Esophagus squamous epithelium (tissue), 5 donors: ENCODE results near the gene AOX1. TPM values are rescaled to one million over a fixed set of nuclear protein-coding genes. Genes with fewer than 3 reads are reported as not detected.

Experiments
- DNase-seq: peaks from one replicate; lab custom pipeline; 2025; lab: John Stamatoyannopoulos, UW
- H3K27ac ChIP-seq, 4 donors: fragments of 200-600 bp; sonication (generic); one replicate each; pipeline ENCODE4 v1.5.1; 2016 to 2019; ENCODE audit warnings: mild to moderate bottlenecking in 1 of 4
- H3K27me3 ChIP-seq, 4 donors: fragments of 200-600 bp; sonication (generic); 1 replicate in 3 of 4; 2 replicates in 1 of 4; pipeline versions ENCODE4 v1.5.1 to v1.6.0; 2017 to 2021; ENCODE audit warnings: antibody characterized with exemption in 1 of 4
- H3K36me3 ChIP-seq, 3 donors: fragments of 200-600 bp; sonication (generic); one replicate each; pipeline ENCODE4 v1.5.1; 2016 to 2019
- H3K4me1 ChIP-seq, 3 donors: fragments of 200-600 bp; sonication (generic); one replicate each; pipeline ENCODE4 v1.5.1; 2017 to 2019
- H3K4me3 ChIP-seq, 4 donors: fragments of 200-600 bp; sonication (generic); 1 replicate in 3 of 4; 2 replicates in 1 of 4; pipeline ENCODE4 v1.5.1; 2016 to 2019; ENCODE audit warnings: mild to moderate bottlenecking in 2 of 4, moderate library complexity in 1 of 4
- H3K9me3 ChIP-seq, 3 donors: fragments of 200-600 bp; sonication (generic); one replicate each; pipeline ENCODE4 v1.5.1; 2016 to 2019
- CTCF ChIP-seq, 6 experiments: fragments of 450-650 bp in 4 of 6; fragments of 200-600 bp in 2 of 6; sonication (generic) in 2 of 6; IDR thresholded peaks; one replicate each; pipeline ENCODE4 v1.5.1; 2016 to 2019; ENCODE audit warnings: antibody characterized with exemption in 6 of 6, mild to moderate bottlenecking in 4 of 6, moderate library complexity in 4 of 6
- POLR2A ChIP-seq, 4 donors: fragments of 450-650 bp; IDR thresholded peaks; one replicate each; pipeline ENCODE4 v1.6.1; 2017; ENCODE audit warnings: antibody characterized with exemption in 4 of 4, mild to moderate bottlenecking in 4 of 4, moderate library complexity in 3 of 4
- WGBS, 2 donors: methylation state at CpG; one replicate each; pipeline ENCODE4 v1.1.5; 2018; 5-methylcytosine and 5-hydroxymethylcytosine counted together
- intact Hi-C: fragments of 100-400 bp; cut with DNase I; formaldehyde crosslinking; loops from one replicate; pipeline ENCODE4 v1.15.0; 2022
- total RNA-seq, 4 donors: library from RNA; depleted of rRNA; stranded (reverse); fragments of >200 nt; gene quantifications; one replicate each; pipeline ENCODE4 v1.1.0, GENCODE V29; 2016
- donor health status: DM: yes; HTN: yes; CAD: no.

AOX1 gene
- total RNA-seq, 4 donors from 2014 or later: 3.2 to 69.4 (median 14.6) TPM

DNA sequence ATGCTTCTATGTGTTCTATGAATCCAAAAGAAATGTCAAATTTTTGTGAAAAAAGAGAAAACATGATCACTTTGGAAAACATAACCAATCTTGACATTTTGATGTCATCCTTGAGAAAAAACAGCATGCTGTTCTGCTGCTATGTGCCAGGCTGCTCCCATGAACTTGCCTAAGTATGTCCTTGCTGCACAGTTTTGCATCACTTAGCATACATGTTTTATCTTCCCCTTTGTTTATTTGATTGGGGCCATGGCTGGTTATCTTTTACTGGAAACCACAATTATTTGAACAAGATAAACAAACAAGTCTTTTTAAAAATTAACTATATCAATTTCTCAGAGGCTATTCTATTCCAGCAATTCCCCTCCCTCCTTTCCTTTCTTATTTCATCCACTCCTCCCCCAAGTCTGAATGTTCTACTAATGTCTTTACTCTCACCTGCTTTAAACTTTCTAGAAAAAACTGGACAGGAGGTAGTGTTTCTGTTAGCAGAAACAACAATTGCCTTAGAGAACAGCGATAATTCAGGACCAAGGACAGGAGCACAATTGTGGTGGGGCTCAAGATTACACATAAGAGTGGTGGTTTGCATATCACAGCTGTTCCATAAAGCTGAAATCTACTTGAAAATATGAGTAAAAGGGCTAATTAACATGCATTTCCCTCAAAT lies 6.7 kb downstream of the AOX1 start:
- Histone ChIP-seq H3K27me3 (no peaks in the 10 kb centered on the region), H3K4me1 (no peaks in the 10 kb centered on the region), H3K36me3 (peaks cover 0 to 15% (median 0%) of the 10 kb centered on the region in 3 donors), H3K4me3 (no peak overlapping the region), H3K27ac (no peak overlapping the region), H3K9me3 (no peaks in the 10 kb centered on the region)
- WGBS, 2 donors: 56 to 63% methylated on average over 1 of the region's 1 CpG
- DNase-seq: no peak
- TF ChIP-seq POLR2A (IDR thresholded peaks at IDR 0.05) (no peak), CTCF (IDR thresholded peaks at IDR 0.05) (no peak)
- intact Hi-C loops: no loop called here

GRCh38 chr2:200593905-200594304 lies 8.1 kb downstream of the AOX1 start:
- 27 to 44% methylated on average over 1 of the region's 1 CpG for whole genome bisulfite sequencing, 2 donors
- H3K9me3 ChIP-seq: no peaks in the 10 kb centered on the region
- no peak for DNase-seq
- peaks cover 0 to 17% (median 0%) of the 10 kb centered on the region in 3 donors for H3K36me3 ChIP-seq
- no peaks in the 10 kb centered on the region for H3K27me3 ChIP-seq
- H3K4me3 ChIP-seq: no peak overlapping the region
- no peak overlapping the region for H3K27ac ChIP-seq
- TF ChIP-seq CTCF (IDR thresholded peaks at IDR 0.05) (no peak), POLR2A (IDR thresholded peaks at IDR 0.05) (no peak)
- no peaks in the 10 kb centered on the region for H3K4me1 ChIP-seq
- intact Hi-C loops: no loop called here

DNA sequence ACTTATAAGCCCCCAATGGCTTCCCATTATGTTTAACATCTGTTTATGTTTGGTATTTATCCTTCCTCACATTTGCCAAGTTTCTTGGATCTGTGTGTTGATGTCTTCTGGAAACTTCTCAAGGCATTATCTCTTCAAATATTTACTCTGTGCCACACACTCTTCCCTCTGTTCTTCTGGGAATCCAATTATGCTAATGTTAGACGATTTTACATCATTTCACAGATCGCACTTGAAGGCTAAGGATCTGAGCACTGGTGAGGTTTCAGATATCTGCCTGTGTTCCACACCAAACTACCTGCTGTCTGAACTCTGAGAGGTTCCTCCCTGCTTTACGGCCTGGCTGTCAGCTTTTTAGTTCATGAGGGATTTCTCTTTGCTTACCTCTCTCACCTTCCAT lies 10.1 kb downstream of the AOX1 start:
- Histone ChIP-seq H3K27ac (no peak overlapping the region), H3K36me3 (peaks cover 0 to 23% (median 0%) of the 10 kb centered on the region in 3 donors), H3K27me3 (no peaks in the 10 kb centered on the region), H3K9me3 (no peaks in the 10 kb centered on the region), H3K4me3 (no peak overlapping the region), H3K4me1 (no peaks in the 10 kb centered on the region)
- no peak for TF ChIP-seq POLR2A (IDR thresholded peaks at IDR 0.05)
- no peak for TF ChIP-seq CTCF (IDR thresholded peaks at IDR 0.05)
- no peak for DNase-seq
- WGBS, 2 donors: 72 to 92% methylated on average over 2 of the region's 3 CpGs
- intact Hi-C loops: no loop called here

GRCh38 chr2:200596774-200597570 lies 11.2 kb downstream of the AOX1 start:
- Histone ChIP-seq H3K27me3 (no peaks in the 10 kb centered on the region), H3K9me3 (no peaks in the 10 kb centered on the region), H3K27ac (no peak overlapping the region), H3K36me3 (peaks cover 0 to 23% (median 0%) of the 10 kb centered on the region in 3 donors), H3K4me1 (no peaks in the 10 kb centered on the region), H3K4me3 (no peak overlapping the region)
- no peak for DNase-seq
- WGBS, 2 donors: 68 to 74% methylated on average over 4 to 5 of the region's 5 CpGs
- TF ChIP-seq CTCF (IDR thresholded peaks at IDR 0.05): no peak
- TF ChIP-seq POLR2A (IDR thresholded peaks at IDR 0.05): no peak
- intact Hi-C loops: no loop called here

- TF ChIP-seq POLR2A (IDR thresholded peaks at IDR 0.05) (no peak), CTCF (IDR thresholded peaks at IDR 0.05) (no peak)
- intact Hi-C loops: no loop called here
- Histone ChIP-seq H3K4me3 (no peak overlapping the region), H3K36me3 (peaks cover 0 to 23% (median 0%) of the 10 kb centered on the region in 3 donors), H3K27me3 (no peaks in the 10 kb centered on the region), H3K9me3 (no peaks in the 10 kb centered on the region), H3K4me1 (peaks cover 0 to 7% (median 0%) of the 10 kb centered on the region in 3 donors), H3K27ac (no peak overlapping the region)
- DNase-seq: no peak
- WGBS, 2 donors: 72 to 88% methylated on average over 3 of the region's 3 CpGs
These were observed 13.4 kb downstream of the AOX1 start for GRCh38 chr2:200599206-200599605.
